ENCODE measurements around the gene RHOV.

DNA sequence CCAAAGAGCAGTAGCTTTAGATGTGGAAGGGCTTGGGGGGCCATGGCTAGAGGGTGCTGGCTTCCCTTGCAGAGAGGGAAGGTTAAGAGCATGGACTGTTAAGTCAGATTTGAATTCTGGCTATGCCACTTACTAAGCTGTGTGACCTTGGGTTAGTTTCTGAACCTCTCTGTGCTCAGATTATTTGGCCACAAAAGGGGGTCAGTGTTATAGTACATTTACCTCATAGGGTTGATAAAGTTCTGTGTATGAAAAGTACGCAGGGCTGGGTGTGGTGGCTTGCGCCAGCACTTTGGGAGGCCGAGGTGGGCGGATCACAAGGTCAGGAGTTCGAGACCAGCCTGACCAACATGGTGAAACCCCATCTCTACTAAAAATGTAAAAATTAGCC, 27.0 kb upstream of the RHOV start:
- TF ChIP-seq, protein P1, sequence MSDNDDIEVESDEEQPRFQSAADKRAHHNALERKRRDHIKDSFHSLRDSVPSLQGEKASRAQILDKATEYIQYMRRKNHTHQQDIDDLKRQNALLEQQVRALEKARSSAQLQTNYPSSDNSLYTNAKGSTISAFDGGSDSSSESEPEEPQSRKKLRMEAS (IDR thresholded peaks at IDR 0.05; ENCODE audit: low read depth, low read length), result no peak
- TF ChIP-seq, protein P2, sequence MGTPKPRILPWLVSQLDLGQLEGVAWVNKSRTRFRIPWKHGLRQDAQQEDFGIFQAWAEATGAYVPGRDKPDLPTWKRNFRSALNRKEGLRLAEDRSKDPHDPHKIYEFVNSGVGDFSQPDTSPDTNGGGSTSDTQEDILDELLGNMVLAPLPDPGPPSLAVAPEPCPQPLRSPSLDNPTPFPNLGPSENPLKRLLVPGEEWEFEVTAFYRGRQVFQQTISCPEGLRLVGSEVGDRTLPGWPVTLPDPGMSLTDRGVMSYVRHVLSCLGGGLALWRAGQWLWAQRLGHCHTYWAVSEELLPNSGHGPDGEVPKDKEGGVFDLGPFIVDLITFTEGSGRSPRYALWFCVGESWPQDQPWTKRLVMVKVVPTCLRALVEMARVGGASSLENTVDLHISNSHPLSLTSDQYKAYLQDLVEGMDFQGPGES (IDR thresholded peaks at IDR 0.05), result no peak
- TF ChIP-seq SUPT20H (IDR thresholded peaks at IDR 0.05; ENCODE audit: borderline replicate concordance, control insufficient read depth, low read depth, low read length) (no peak), ZNF274 (IDR thresholded peaks at IDR 0.05; ENCODE audit: insufficient read depth, insufficient read length) (no peak), POLR2AphosphoS5 (IDR thresholded peaks at IDR 0.05; ENCODE audit: low read length) (no peak), ZNF622 (IDR thresholded peaks at IDR 0.05) (no peak), CBX3 (IDR thresholded peaks at IDR 0.05; ENCODE audit: borderline replicate concordance, low read depth) (no peak), CREM (IDR thresholded peaks at IDR 0.05; ENCODE audit: low read depth) (no peak), ZZZ3 (IDR thresholded peaks at IDR 0.05; ENCODE audit: control insufficient read depth, insufficient read length, low read depth) (no peak), GABPA (IDR thresholded peaks at IDR 0.05; ENCODE audit: low read depth) (no peak)
- TF ChIP-seq, protein P3, sequence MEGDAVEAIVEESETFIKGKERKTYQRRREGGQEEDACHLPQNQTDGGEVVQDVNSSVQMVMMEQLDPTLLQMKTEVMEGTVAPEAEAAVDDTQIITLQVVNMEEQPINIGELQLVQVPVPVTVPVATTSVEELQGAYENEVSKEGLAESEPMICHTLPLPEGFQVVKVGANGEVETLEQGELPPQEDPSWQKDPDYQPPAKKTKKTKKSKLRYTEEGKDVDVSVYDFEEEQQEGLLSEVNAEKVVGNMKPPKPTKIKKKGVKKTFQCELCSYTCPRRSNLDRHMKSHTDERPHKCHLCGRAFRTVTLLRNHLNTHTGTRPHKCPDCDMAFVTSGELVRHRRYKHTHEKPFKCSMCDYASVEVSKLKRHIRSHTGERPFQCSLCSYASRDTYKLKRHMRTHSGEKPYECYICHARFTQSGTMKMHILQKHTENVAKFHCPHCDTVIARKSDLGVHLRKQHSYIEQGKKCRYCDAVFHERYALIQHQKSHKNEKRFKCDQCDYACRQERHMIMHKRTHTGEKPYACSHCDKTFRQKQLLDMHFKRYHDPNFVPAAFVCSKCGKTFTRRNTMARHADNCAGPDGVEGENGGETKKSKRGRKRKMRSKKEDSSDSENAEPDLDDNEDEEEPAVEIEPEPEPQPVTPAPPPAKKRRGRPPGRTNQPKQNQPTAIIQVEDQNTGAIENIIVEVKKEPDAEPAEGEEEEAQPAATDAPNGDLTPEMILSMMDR (IDR thresholded peaks at IDR 0.05 in 2 of 3, conservative IDR thresholded peaks at IDR 0.05 in 1 of 3; ENCODE audit: control insufficient read depth in 2 of 3, extremely low read depth in 1 of 3, insufficient read depth in 1 of 3, low read depth in 3 of 3, low read length in 3 of 3), result no peak
- TF ChIP-seq, protein P4, sequence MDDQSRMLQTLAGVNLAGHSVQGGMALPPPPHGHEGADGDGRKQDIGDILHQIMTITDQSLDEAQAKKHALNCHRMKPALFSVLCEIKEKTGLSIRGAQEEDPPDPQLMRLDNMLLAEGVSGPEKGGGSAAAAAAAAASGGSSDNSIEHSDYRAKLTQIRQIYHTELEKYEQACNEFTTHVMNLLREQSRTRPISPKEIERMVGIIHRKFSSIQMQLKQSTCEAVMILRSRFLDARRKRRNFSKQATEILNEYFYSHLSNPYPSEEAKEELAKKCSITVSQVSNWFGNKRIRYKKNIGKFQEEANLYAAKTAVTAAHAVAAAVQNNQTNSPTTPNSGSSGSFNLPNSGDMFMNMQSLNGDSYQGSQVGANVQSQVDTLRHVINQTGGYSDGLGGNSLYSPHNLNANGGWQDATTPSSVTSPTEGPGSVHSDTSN (IDR thresholded peaks at IDR 0.05; ENCODE audit: insufficient replicate concordance, low read depth, low read length), result no peak
- TF ChIP-seq, protein P5, sequence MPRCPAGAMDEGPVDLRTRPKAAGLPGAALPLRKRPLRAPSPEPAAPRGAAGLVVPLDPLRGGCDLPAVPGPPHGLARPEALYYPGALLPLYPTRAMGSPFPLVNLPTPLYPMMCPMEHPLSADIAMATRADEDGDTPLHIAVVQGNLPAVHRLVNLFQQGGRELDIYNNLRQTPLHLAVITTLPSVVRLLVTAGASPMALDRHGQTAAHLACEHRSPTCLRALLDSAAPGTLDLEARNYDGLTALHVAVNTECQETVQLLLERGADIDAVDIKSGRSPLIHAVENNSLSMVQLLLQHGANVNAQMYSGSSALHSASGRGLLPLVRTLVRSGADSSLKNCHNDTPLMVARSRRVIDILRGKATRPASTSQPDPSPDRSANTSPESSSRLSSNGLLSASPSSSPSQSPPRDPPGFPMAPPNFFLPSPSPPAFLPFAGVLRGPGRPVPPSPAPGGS (IDR thresholded peaks at IDR 0.05; ENCODE audit: borderline replicate concordance, insufficient read depth, low read depth, low read length, poor library complexity, severe bottlenecking), result no peak
